K562 (cell line): ENCODE measurements around the gene OAT. TPM values are rescaled to one million over a fixed set of nuclear protein-coding genes. Genes with fewer than 3 reads are reported as not detected.

Source experiments
- ATAC-seq: fragments of 200-7000 bp; cut with Tn5 transposase; 3 replicates; pipeline ENCODE4 v1.9.1; 2020; ENCODE audit warnings: moderate library complexity
- BruUV-seq: library from RNA; stranded (reverse); fragments of 400-500 nt; replicated peaks from 2 replicates; lab custom pipeline; 2021; lab: Mats Ljungman, UMichigan
- CTCF ChIA-PET: fragments of 300-600 bp; formaldehyde crosslinking; extraction: SDS; loops from one replicate; lab custom pipeline; 2021; ENCODE audit warnings: low intra/inter-chr PET ratio; lab: Yijun Ruan, JAX
- POLR2A ChIA-PET: fragments of 300-600, 350-650 bp; sonication (Branson Sonifier 250); formaldehyde crosslinking; extraction: SDS; loops from one replicate; lab custom pipeline; 2021; ENCODE audit warnings: antibody characterized with exemption, inconsistent platforms; lab: Yijun Ruan, JAX
- DNase-seq, 4 experiments: peaks; one replicate each; pipeline versions ENCODE4 v3.0.0 to v3.0.0-alpha.2; 2011 to 2018; ENCODE audit warnings: low spot score in 3 of 4, mixed read lengths in 3 of 4; ENCODE audit errors: extremely low read depth in 1 of 4
- FAIRE-seq: peaks from 2 replicates; lab custom pipeline; 2011; peaks lifted over from hg19 to GRCh38; lab: Jason Lieb, UNC
- H2AFZ ChIP-seq: 2 replicates; pipeline ENCODE4 v1.6.0; 2011; ENCODE audit warnings: low read depth, low read length, control low read depth, inconsistent platforms
- H3K27ac ChIP-seq: fragments of 200-600 bp; 3 replicates; pipeline ENCODE4 v1.8.0; 2011; ENCODE audit warnings: low read depth, mild to moderate bottlenecking, control low read depth, inconsistent platforms, low read length, moderate library complexity, mixed read lengths; ENCODE audit errors: extremely low read depth
- H3K27me3 ChIP-seq, 2 experiments: fragments of 300-600 bp in 1 of 2; 2 replicates in 1 of 2; 3 replicates in 1 of 2; pipeline versions ENCODE4 v1.6.0 to v1.8.0; 2011; ENCODE audit warnings: inconsistent platforms in 2 of 2, low read length in 2 of 2, mild to moderate bottlenecking in 1 of 2, mixed read lengths in 1 of 2, moderate library complexity in 1 of 2; ENCODE audit not compliant: control insufficient read depth in 2 of 2, insufficient read depth in 2 of 2
- H3K36me3 ChIP-seq: fragments of 300-600 bp; 3 replicates; pipeline ENCODE4 v1.8.0; 2011; ENCODE audit warnings: mild to moderate bottlenecking, low read length, inconsistent platforms; ENCODE audit not compliant: control insufficient read depth, insufficient read depth
- H3K4me1 ChIP-seq, 2 experiments: fragments of 200-600 bp in 1 of 2; replicated peaks in 1 of 2; 2 replicates in 1 of 2; 3 replicates in 1 of 2; pipeline versions ENCODE4 v1.5.1 to v1.8.0; 2011; ENCODE audit warnings: inconsistent platforms in 2 of 2, low read length in 2 of 2, mild to moderate bottlenecking in 1 of 2, mixed read lengths in 1 of 2, moderate library complexity in 1 of 2; ENCODE audit not compliant: control insufficient read depth in 2 of 2, insufficient read depth in 2 of 2
- H3K4me2 ChIP-seq: 2 replicates; pipeline ENCODE4 v1.6.1; 2011; ENCODE audit warnings: low read length, control low read depth, inconsistent platforms, mixed read lengths; ENCODE audit not compliant: insufficient read depth
- H3K4me3 ChIP-seq: fragments of 200-600 bp; sonication (generic), shearing (Covaris generic); 2 replicates; pipeline ENCODE4 v1.5.1; 2016; ENCODE audit warnings: control low read depth, inconsistent platforms
- H3K79me2 ChIP-seq: fragments of 200-600 bp; 3 replicates; pipeline ENCODE4 v1.8.0; 2011; ENCODE audit warnings: low read length, inconsistent platforms; ENCODE audit not compliant: control insufficient read depth, insufficient read depth
- H3K9ac ChIP-seq, 2 experiments: 2 replicates each; pipeline versions ENCODE4 v1.6.0 to v1.6.1; 2011; ENCODE audit warnings: low read depth in 2 of 2, low read length in 2 of 2, control low read depth in 1 of 2, inconsistent platforms in 1 of 2, mild to moderate bottlenecking in 1 of 2, mixed read lengths in 1 of 2; ENCODE audit not compliant: insufficient read depth in 1 of 2
- H3K9me1 ChIP-seq: one replicate; pipeline ENCODE4 v1.6.0; 2011; ENCODE audit warnings: inconsistent platforms, mild to moderate bottlenecking, low read length, moderate library complexity; ENCODE audit not compliant: control insufficient read depth, insufficient read depth
- H3K9me3 ChIP-seq: replicated peaks from 2 replicates; pipeline ENCODE4 v1.5.1; 2011; ENCODE audit warnings: low read depth, low read length, inconsistent platforms; ENCODE audit not compliant: control insufficient read depth, insufficient read depth
- H4K20me1 ChIP-seq: replicated peaks from 2 replicates; pipeline ENCODE4 v1.6.1; 2011; ENCODE audit warnings: low read length, inconsistent platforms, mixed read lengths; ENCODE audit not compliant: control insufficient read depth, insufficient read depth
- BCL6 ChIP-seq: fragments of 250-450 bp; sonication (Bioruptor Pico); IDR thresholded peaks from 2 replicates; pipeline ENCODE4 v1.4.0; 2020
- EWSR1 ChIP-seq: fragments of 450-650 bp; IDR thresholded peaks from 2 replicates; pipeline ENCODE4 v1.6.1; 2018; ENCODE audit warnings: borderline replicate concordance, mild to moderate bottlenecking, low read depth, moderate library complexity; ENCODE audit not compliant: partially characterized antibody
- MAFG ChIP-seq: fragments of 450-650 bp; conservative IDR thresholded peaks from 2 replicates; pipeline ENCODE4 v1.6.1; 2016; ENCODE audit warnings: missing genetic modification characterization, missing compliant biosample characterization
- PYGO2 ChIP-seq: fragments of 450-650 bp; IDR thresholded peaks from 2 replicates; pipeline ENCODE4 v1.6.1; 2016; ENCODE audit warnings: mild to moderate bottlenecking, missing genetic modification characterization, moderate library complexity, missing compliant biosample characterization
- TRIM28 ChIP-seq: fragments of 450-650 bp; IDR thresholded peaks from 2 replicates; pipeline ENCODE4 v1.6.1; 2017
- ZBTB49 ChIP-seq: sonication (generic); formaldehyde crosslinking; IDR thresholded peaks from 2 replicates; pipeline ENCODE4 v1.8.0; 2022; ENCODE audit warnings: missing genetic modification reagents, mild to moderate bottlenecking, borderline replicate concordance
- ZNF347 ChIP-seq: fragments of 450-650 bp; formaldehyde crosslinking; IDR thresholded peaks from 2 replicates; pipeline ENCODE4 v1.4.0; 2020; ENCODE audit warnings: low read depth, mild to moderate bottlenecking, moderate library complexity
- ZNF561 ChIP-seq: fragments of 450-650 bp; formaldehyde crosslinking; conservative IDR thresholded peaks from 2 replicates; pipeline ENCODE4 v1.4.0; 2020; ENCODE audit warnings: mild to moderate bottlenecking, moderate library complexity
- WGBS: fragments of 100-300 bp; shearing (Covaris generic); methylation state at CpG from one replicate; pipeline ENCODE4 v1.1.6; 2016; ENCODE audit warnings: low coverage, mixed read lengths; ENCODE audit not compliant: insufficient coverage; ENCODE audit errors: missing lambda C conversion rate; 5-methylcytosine and 5-hydroxymethylcytosine counted together
- in situ Hi-C: fragments of 300-500 bp; cut with MboI; formaldehyde crosslinking; loops from 4 replicates; pipeline ENCODE4 v1.15.0; 2018; ENCODE audit warnings: inconsistent platforms, mixed read lengths
- intact Hi-C: fragments of 100-400 bp; cut with micrococcal nuclease; formaldehyde crosslinking; loops from 2 replicates; pipeline ENCODE4 v1.14.2; 2022
- polyA plus RNA-seq, 8 experiments: library from polyadenylated mRNA; depleted of rRNA in 4 of 8; stranded (reverse) in 5 of 8; unstranded in 3 of 8; fragments of >200 nt; fragmentation: Nextera tagmentation in 2 of 8; fragmentation: Illumina TruSeq in 1 of 8; extraction: Ambion mirVana in 2 of 8; extraction: Trizol in 1 of 8; gene quantifications; 2 replicates each; pipeline versions ENCODE4 v1.2.1 to v1.2.3, GENCODE V29; 2011 to 2014; ENCODE audit warnings: inconsistent platforms in 1 of 8, missing spikeins in 1 of 8
- total RNA-seq, 7 experiments: library from RNA; depleted of rRNA in 6 of 7; stranded (reverse); fragments of >200 nt in 6 of 7; fragmentation: Illumina TruSeq in 2 of 7; extraction: Trizol in 2 of 7; gene quantifications; 2 replicates each; pipeline versions ENCODE4 v1.2.1 to v1.2.3, GENCODE V29; 2011 to 2021; ENCODE audit warnings: low replicate concordance in 1 of 7
- TF ChIP-seq, protein P1 (sequence below): IDR thresholded peaks from 2 replicates; pipeline ENCODE4 v1.6.1; 2011; ENCODE audit warnings: borderline replicate concordance, low read depth, mild to moderate bottlenecking, moderate library complexity, low read length; ENCODE audit not compliant: insufficient read depth, poor library complexity, severe bottlenecking

The OAT gene
- total and polyA plus RNA-seq, 9 of the 15 experiments (the other 6 are each of a cell fraction or from before 2014, with no cell fraction given), result 100 to 312 (median 163) TPM

- H3K4me2 ChIP-seq, result no peak overlapping the region
- TF ChIP-seq ZNF347 (CRISPR knock-in tag) (no peak), MAFG (tag) (no peak), EWSR1 (no peak), ZNF561 (CRISPR knock-in tag) (no peak), ZBTB49 (CRISPR knock-in tag) (no peak), BCL6 (CRISPR knock-in tag) (no peak), TRIM28 (no peak), PYGO2 (no peak)
- TF ChIP-seq, protein P1, sequence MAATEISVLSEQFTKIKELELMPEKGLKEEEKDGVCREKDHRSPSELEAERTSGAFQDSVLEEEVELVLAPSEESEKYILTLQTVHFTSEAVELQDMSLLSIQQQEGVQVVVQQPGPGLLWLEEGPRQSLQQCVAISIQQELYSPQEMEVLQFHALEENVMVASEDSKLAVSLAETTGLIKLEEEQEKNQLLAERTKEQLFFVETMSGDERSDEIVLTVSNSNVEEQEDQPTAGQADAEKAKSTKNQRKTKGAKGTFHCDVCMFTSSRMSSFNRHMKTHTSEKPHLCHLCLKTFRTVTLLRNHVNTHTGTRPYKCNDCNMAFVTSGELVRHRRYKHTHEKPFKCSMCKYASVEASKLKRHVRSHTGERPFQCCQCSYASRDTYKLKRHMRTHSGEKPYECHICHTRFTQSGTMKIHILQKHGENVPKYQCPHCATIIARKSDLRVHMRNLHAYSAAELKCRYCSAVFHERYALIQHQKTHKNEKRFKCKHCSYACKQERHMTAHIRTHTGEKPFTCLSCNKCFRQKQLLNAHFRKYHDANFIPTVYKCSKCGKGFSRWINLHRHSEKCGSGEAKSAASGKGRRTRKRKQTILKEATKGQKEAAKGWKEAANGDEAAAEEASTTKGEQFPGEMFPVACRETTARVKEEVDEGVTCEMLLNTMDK, result no peak
- TF ChIP-seq, all 486 proteins: peak for 0
- CTCF ChIA-PET, result no interaction called here
- Histone ChIP-seq H3K36me3 (no peaks in the 10 kb centered on the region), H3K27ac (no peak overlapping the region), H3K4me3 (no peak overlapping the region), H3K9me3 (no peaks in the 10 kb centered on the region), H3K9me1 (no peaks in the 10 kb centered on the region), H2AFZ (no peak overlapping the region), H3K79me2 (no peaks in the 10 kb centered on the region), H3K9ac (no peak overlapping the region), H3K27me3 (no peaks in the 10 kb centered on the region), H3K4me1 (peaks cover 0 to 15% of the 10 kb centered on the region in 2 experiments; a peak in 3 of 5 replicates), H4K20me1 (no peaks in the 10 kb centered on the region)
- FAIRE-seq (no peak), DNase-seq (no peak), ATAC-seq (no peak)
- no TSS peak for BruUV-seq
- in situ Hi-C loops (no loop called here), intact Hi-C loops (no loop called here)
- WGBS, result 30% methylated on average over 7 of the region's 7 CpGs
- POLR2A ChIA-PET, result interaction anchor here (0.6 kb wide), 1 partner anchor 33 kb away, joined by 3 read pairs; no protein-coding TSS in a partner anchor
These were observed 36.7 kb upstream of the OAT start for GRCh38 chr10:124455441-124455840.
